Stomach (tissue), 9 donors: ENCODE results near the gene NARS2. TPM values are rescaled to one million over a fixed set of nuclear protein-coding genes. Genes with fewer than 3 reads are reported as not detected.
"Not testable (repeated sequence)": the region's sequence is repeated elsewhere in the genome, so short reads cannot be mapped to it uniquely, and the experiment has no call there.

ENCODE experiments used
- DNase-seq, 2 donors: peaks; one replicate each; pipeline versions ENCODE4 v3.0.0 to v3.0.0-alpha.2; 2013 to 2019
- H3K27ac ChIP-seq, 5 donors: fragments of 200-600 bp in 4 of 5; sonication (generic) in 4 of 5; one replicate each; pipeline ENCODE4 v1.5.1; 2013 to 2019; ENCODE audit warnings: mild to moderate bottlenecking in 1 of 5, moderate library complexity in 1 of 5
- H3K27me3 ChIP-seq, 3 donors: fragments of 200-600 bp; sonication (generic); one replicate each; pipeline ENCODE4 v1.5.1; 2017 to 2019; ENCODE audit warnings: mixed run types in 1 of 3
- H3K36me3 ChIP-seq, 4 donors: fragments of 200-600 bp; sonication (generic); 1 replicate in 3 of 4; 2 replicates in 1 of 4; pipeline ENCODE4 v1.5.1; 2016 to 2019
- H3K4me1 ChIP-seq, 4 donors: fragments of 200-600 bp; sonication (generic); one replicate each; pipeline ENCODE4 v1.5.1; 2016 to 2019
- H3K4me3 ChIP-seq, 4 donors: fragments of 200-600 bp; sonication (generic) in 3 of 4; one replicate each; pipeline ENCODE4 v1.5.1; 2016 to 2019; ENCODE audit warnings: mild to moderate bottlenecking in 1 of 4
- H3K9me3 ChIP-seq, 4 donors: fragments of 200-600 bp; sonication (generic); one replicate each; pipeline ENCODE4 v1.5.1; 2016 to 2019
- CTCF ChIP-seq, 7 experiments: fragments of 450-650 bp in 4 of 7; fragments of 200-600 bp in 3 of 7; sonication (generic) in 3 of 7; IDR thresholded peaks; one replicate each; pipeline ENCODE4 v1.5.1; 2016 to 2019; ENCODE audit warnings: antibody characterized with exemption in 7 of 7, control low read depth in 2 of 7, mild to moderate bottlenecking in 1 of 7
- EP300 ChIP-seq: sonication (generic); formaldehyde crosslinking; IDR thresholded peaks from one replicate; pipeline ENCODE4 v1.6.1; 2017; ENCODE audit warnings: antibody characterized with exemption
- POLR2A ChIP-seq, 4 donors: fragments of 450-650 bp; IDR thresholded peaks; one replicate each; pipeline ENCODE4 v1.6.1; 2016; ENCODE audit warnings: antibody characterized with exemption in 4 of 4, control low read depth in 2 of 4, mild to moderate bottlenecking in 1 of 4, moderate library complexity in 1 of 4
- POLR2AphosphoS5 ChIP-seq, 3 donors: sonication (generic); formaldehyde crosslinking; IDR thresholded peaks; one replicate each; pipeline ENCODE4 v1.6.1; 2016; ENCODE audit warnings: antibody characterized with exemption in 3 of 3
- WGBS, 5 donors: extraction: QIAGEN DNeasy Blood & Tissue Kit in 3 of 5; methylation state at CpG; one replicate each; pipeline versions ENCODE4 v1.1.5 to v1.1.7; 2013 to 2018; 5-methylcytosine and 5-hydroxymethylcytosine counted together
- intact Hi-C: fragments of 100-400 bp; cut with DNase I; formaldehyde crosslinking; loops from one replicate; pipeline ENCODE4 v1.15.1; 2023; ENCODE audit warnings: low total_unique reads
- polyA plus RNA-seq, 3 donors: library from polyadenylated mRNA; stranded (reverse); fragments of 200-250 nt; gene quantifications; one replicate each; pipeline ENCODE4 v1.2.3, GENCODE V29; 2013
- total RNA-seq, 5 donors: library from RNA; depleted of rRNA; stranded (reverse); fragments of >200 nt; gene quantifications; one replicate each; pipeline versions ENCODE4 v1.1.0 to v1.2.3, GENCODE V29; 2014 to 2016
- donor health status: healthy with polysubstance abuse.
- donor health status: Bipolar disorder and iron deficiency.
- donor health status: healthy.

The NARS2 gene
- total and polyA plus RNA-seq, 8 donors: 4.7 to 34.5 (median 14.1) TPM

DNA sequence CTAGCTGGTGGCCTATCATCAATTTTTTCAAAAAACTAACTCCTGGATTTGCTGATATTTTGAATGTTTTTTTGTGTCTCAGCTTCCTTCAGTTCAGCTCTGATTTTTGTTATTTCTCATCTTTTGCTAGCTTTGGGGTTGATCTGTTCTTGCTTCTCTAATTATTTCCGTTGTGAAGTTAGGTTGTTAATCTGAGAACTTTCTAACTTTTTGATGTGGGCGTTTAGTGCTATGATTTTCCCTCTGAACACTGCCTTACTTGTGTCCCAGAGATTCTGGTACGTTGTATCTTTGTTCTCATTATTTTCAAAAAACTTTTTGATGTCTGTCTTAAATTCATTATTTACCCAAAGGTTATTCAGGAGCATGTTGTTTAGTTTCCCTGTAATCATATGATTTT is 19.1 kb downstream of the NARS2 start:
- Histone ChIP-seq H3K27ac (no peak overlapping the region), H3K4me1 (peaks cover 6 to 18% (median 12%) of the 10 kb centered on the region in 4 donors), H3K9me3 (no peaks in the 10 kb centered on the region), H3K4me3 (no peak overlapping the region), H3K27me3 (no peaks in the 10 kb centered on the region), H3K36me3 (peaks cover 0 to 16% (median 10%) of the 10 kb centered on the region in 4 donors)
- 87 to 95% (median 94%) methylated on average over 3 of the region's 3 CpGs for WGBS, 5 donors
- intact Hi-C loops: no loop called here
- no peak for DNase-seq
- TF ChIP-seq EP300 (no peak), POLR2A (IDR thresholded peaks at IDR 0.05) (no peak), CTCF (IDR thresholded peaks at IDR 0.05) (no peak), POLR2AphosphoS5 (IDR thresholded peaks at IDR 0.05) (no peak)

DNA sequence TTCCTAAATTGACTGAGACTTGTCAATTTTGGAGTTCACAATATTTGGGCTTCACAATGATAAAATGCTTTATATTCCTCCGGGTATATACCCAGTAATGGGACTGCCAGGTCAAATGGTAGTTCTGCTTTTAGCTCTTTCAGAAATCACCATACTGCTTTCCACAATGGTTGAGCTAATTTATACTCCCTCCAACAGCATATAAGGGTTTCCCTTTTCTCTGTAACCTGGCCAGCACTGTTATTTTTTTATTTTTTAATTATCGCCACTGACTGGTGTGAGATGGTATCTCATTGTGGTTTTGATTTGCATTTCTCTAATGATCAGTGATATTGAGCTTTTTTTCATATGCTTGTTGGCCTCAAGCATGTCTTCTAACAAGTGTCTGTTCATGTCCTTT is 21.8 kb downstream of the NARS2 start:
- Histone ChIP-seq H3K27me3 (no peaks in the 10 kb centered on the region), H3K9me3 (no peaks in the 10 kb centered on the region), H3K4me1 (peaks cover 4 to 21% (median 16%) of the 10 kb centered on the region in 4 donors), H3K36me3 (peaks cover 0 to 16% (median 10%) of the 10 kb centered on the region in 4 donors), H3K27ac (no peak overlapping the region), H3K4me3 (no peak overlapping the region)
- intact Hi-C loops: no loop called here
- TF ChIP-seq CTCF (IDR thresholded peaks at IDR 0.05) (no peak), EP300 (no peak), POLR2AphosphoS5 (IDR thresholded peaks at IDR 0.05) (no peak), POLR2A (IDR thresholded peaks at IDR 0.05) (no peak)
- WGBS, 5 donors: 82 to 95% (median 91%) methylated on average over 2 of the region's 2 CpGs
- no peak for DNase-seq

GRCh38 chr11:78552139-78552538 is 22.5 kb downstream of the NARS2 start:
- H3K27ac ChIP-seq, intact Hi-C loops, DNase-seq, H3K4me3 ChIP-seq, H3K27me3 ChIP-seq, H3K9me3 ChIP-seq: not testable (repeated sequence)
- peaks cover 0 to 15% (median 8%) of the 10 kb centered on the region in 4 donors for H3K36me3 ChIP-seq
- WGBS, 5 donors: 95 to 99% (median 98%) methylated on average over 6 of the region's 6 CpGs
- H3K4me1 ChIP-seq: peaks cover 4 to 21% (median 16%) of the 10 kb centered on the region in 4 donors

DNA sequence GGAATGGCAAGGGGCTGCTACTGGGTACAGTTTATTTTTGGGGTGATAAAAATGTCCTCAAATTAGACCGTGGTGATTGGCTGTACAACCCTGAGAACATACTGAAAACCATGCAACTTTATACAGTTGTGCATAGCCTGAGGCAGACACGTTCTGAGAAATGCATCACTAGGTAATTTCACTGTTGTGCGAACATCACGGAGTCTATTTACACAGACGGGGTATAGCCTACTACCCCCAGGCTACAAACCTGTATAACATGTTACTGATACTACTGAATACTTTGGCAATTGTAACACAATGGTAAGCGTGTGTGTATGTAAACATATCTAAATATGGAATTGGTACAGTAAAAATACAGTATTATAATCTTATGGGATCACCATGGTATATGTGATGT is 23.6 kb downstream of the NARS2 start:
- intact Hi-C loops: no loop called here
- H3K27me3 ChIP-seq: no peaks in the 10 kb centered on the region
- H3K4me3 ChIP-seq: no peak overlapping the region
- 42 to 65% (median 61%) methylated on average over 6 of the region's 6 CpGs for WGBS, 5 donors
- peaks cover 4 to 21% (median 14%) of the 10 kb centered on the region in 4 donors for H3K4me1 ChIP-seq
- DNase-seq: no peak
- H3K27ac ChIP-seq: no peak overlapping the region
- no peaks in the 10 kb centered on the region for H3K9me3 ChIP-seq
- no peak for TF ChIP-seq POLR2A (IDR thresholded peaks at IDR 0.05)
- no peak for TF ChIP-seq EP300
- TF ChIP-seq POLR2AphosphoS5 (IDR thresholded peaks at IDR 0.05): no peak
- TF ChIP-seq CTCF (IDR thresholded peaks at IDR 0.05): no peak
- peaks cover 0 to 8% (median 2%) of the 10 kb centered on the region in 4 donors for H3K36me3 ChIP-seq

DNA sequence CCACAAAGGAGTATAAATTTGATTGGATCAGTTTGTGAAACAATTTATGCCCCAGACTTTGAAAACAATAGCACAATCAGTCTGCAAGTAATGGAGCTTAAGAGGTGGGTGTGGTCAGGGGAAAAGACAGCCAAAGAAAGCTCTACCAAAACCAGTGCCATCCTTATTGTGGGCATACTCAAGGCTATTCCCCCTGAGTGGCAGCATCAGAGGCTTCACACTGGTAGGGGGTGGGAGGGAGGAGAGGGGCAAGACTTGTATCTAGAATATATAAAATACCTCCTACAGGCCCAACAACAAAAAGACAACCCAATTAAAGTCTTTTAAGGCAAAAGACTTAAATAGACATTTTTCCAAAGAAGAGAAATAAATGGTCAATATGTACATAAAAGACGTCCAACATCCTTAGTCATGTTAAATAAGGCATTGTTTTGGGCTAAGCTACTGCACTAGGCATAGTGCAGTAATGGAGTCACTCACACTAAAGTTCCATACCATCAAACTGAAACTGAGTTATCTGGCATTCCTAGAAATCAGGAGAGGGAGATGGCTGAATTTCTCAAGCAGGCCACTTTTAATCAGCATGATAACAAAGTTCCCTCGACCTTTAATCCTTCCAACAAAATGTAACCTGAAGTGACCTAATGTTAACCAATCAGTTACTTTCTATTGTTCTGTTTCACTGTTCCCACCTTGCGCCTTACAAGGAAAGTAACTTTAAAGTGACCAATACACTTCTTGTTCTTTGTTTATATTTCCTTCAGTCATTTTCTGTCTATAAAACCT is 24.8 kb downstream of the NARS2 start:
- 31 to 60% (median 40%) methylated on average over 3 of the region's 3 CpGs for WGBS, 5 donors
- H3K27me3 ChIP-seq: no peaks in the 10 kb centered on the region
- no peak overlapping the region for H3K27ac ChIP-seq
- no peak for TF ChIP-seq EP300
- TF ChIP-seq POLR2AphosphoS5 (IDR thresholded peaks at IDR 0.05): peak in 1 of 3 donors; percentile 54
- peaks cover 4 to 21% (median 14%) of the 10 kb centered on the region in 4 donors for H3K4me1 ChIP-seq
- H3K9me3 ChIP-seq: no peaks in the 10 kb centered on the region
- peak in 1 of 2 donors; percentile 47 for DNase-seq
- no peak overlapping the region for H3K4me3 ChIP-seq
- H3K36me3 ChIP-seq: peaks cover 0 to 2% (median 0%) of the 10 kb centered on the region in 4 donors
- intact Hi-C loops: no loop called here
